Type B pancreatic cell (in vitro differentiated cells): ENCODE measurements around the gene ILDR2. TPM values are rescaled to one million over a fixed set of nuclear protein-coding genes. Genes with fewer than 3 reads are reported as not detected.

ENCODE experiments used
- DNase-seq: peaks from one replicate; pipeline ENCODE4 v3.0.0; 2021; ENCODE audit warnings: mixed read lengths; ENCODE audit not compliant: unreplicated experiment; ENCODE audit errors: extremely low spot score
- H3K27ac Mint-ChIP-seq: 2 replicates; pipeline ENCODE4 v1.8.0; 2021; ENCODE audit warnings: mild to moderate bottlenecking, mixed read lengths
- H3K27me3 Mint-ChIP-seq: 2 replicates; pipeline ENCODE4 v1.8.0; 2021; ENCODE audit warnings: mixed read lengths
- H3K36me3 Mint-ChIP-seq: 2 replicates; pipeline ENCODE4 v1.8.0; 2021; ENCODE audit warnings: mixed read lengths
- H3K4me1 Mint-ChIP-seq: one replicate; pipeline ENCODE4 v1.8.0; 2021; ENCODE audit warnings: mixed read lengths; ENCODE audit not compliant: unreplicated experiment
- H3K4me3 Mint-ChIP-seq: 2 replicates; pipeline ENCODE4 v1.8.0; 2021; ENCODE audit warnings: mild to moderate bottlenecking, mixed read lengths
- H3K9me3 Mint-ChIP-seq: 2 replicates; pipeline ENCODE4 v1.8.0; 2021; ENCODE audit warnings: mixed read lengths
- total RNA-seq: library from RNA; stranded (reverse); gene quantifications from 2 replicates; pipeline ENCODE4 v1.2.1, GENCODE V29; 2021; ENCODE audit warnings: low replicate concordance
- TF ChIP-seq, protein P1 (sequence below): fragments of 200-600 bp; sonication (generic); conservative IDR thresholded peaks from 2 replicates; pipeline ENCODE4 v1.5.0; 2021; ENCODE audit warnings: antibody characterized with exemption, mild to moderate bottlenecking

The ILDR2 gene
- total RNA-seq, 1 donor from 2014 or later, result 48.7 TPM

DNA sequence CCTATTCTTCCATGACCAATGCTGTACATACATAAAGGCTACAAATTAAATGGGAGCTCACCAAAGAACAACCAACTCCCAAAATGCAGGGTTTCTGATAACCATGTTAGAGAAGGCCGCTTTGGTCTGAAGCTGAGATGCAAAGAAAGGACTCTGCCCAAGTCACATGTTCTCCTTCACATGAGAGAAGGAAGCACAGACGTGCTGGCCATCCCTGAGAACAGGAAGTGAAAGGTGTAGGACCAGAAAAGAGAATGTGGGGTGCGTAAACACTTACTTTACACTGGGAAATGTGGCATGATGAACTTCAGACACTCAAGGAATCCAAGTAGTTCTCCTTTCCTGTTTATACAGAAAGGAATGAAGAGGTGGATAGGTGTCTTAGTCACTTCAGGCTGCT, 67.6 kb downstream of the ILDR2 start:
- Mint-ChIP-seq H3K4me1 (no peaks in the 10 kb centered on the region), H3K4me3 (no peak overlapping the region), H3K27me3 (peaks cover 30% of the 10 kb centered on the region), H3K9me3 (no peaks in the 10 kb centered on the region), H3K27ac (no peak overlapping the region), H3K36me3 (no peaks in the 10 kb centered on the region)
- no peak for DNase-seq
- TF ChIP-seq, protein P1, sequence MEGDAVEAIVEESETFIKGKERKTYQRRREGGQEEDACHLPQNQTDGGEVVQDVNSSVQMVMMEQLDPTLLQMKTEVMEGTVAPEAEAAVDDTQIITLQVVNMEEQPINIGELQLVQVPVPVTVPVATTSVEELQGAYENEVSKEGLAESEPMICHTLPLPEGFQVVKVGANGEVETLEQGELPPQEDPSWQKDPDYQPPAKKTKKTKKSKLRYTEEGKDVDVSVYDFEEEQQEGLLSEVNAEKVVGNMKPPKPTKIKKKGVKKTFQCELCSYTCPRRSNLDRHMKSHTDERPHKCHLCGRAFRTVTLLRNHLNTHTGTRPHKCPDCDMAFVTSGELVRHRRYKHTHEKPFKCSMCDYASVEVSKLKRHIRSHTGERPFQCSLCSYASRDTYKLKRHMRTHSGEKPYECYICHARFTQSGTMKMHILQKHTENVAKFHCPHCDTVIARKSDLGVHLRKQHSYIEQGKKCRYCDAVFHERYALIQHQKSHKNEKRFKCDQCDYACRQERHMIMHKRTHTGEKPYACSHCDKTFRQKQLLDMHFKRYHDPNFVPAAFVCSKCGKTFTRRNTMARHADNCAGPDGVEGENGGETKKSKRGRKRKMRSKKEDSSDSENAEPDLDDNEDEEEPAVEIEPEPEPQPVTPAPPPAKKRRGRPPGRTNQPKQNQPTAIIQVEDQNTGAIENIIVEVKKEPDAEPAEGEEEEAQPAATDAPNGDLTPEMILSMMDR, result no peak

DNA sequence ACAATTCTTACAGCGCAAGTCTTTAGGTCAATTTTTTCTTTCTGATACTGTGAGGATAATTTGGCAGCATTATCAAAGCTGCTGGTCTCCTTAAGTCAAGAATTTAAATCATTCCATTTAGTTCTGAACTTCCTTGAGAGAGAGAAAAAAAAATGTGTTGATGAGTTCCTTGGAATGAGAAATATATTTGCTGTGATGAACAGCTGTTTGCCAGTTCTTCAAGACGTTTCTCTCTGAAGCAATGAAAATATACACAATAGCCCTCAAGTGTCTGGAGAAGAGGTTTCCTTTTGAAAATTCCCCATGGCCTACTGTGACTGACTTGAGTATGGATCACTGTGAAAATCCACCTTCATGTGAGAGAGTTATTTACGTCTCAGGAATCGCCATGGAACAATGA, 68.3 kb downstream of the ILDR2 start:
- DNase-seq, result no peak
- no peak overlapping the region for H3K4me3 Mint-ChIP-seq
- H3K9me3 Mint-ChIP-seq, result no peaks in the 10 kb centered on the region
- peaks cover 29% of the 10 kb centered on the region for H3K27me3 Mint-ChIP-seq
- H3K36me3 Mint-ChIP-seq, result no peaks in the 10 kb centered on the region
- H3K27ac Mint-ChIP-seq, result no peak overlapping the region
- TF ChIP-seq, protein P1, result no peak
- no peaks in the 10 kb centered on the region for H3K4me1 Mint-ChIP-seq

- peaks cover 29% of the 10 kb centered on the region for H3K27me3 Mint-ChIP-seq
- no peak overlapping the region for H3K4me3 Mint-ChIP-seq
- H3K27ac Mint-ChIP-seq, result no peak overlapping the region
- no peaks in the 10 kb centered on the region for H3K36me3 Mint-ChIP-seq
- no peak for DNase-seq
- TF ChIP-seq, protein P1, result no peak
- no peaks in the 10 kb centered on the region for H3K9me3 Mint-ChIP-seq
- no peaks in the 10 kb centered on the region for H3K4me1 Mint-ChIP-seq
Observed at GRCh38 chr1:166906647-166907046, 68.7 kb downstream of the ILDR2 start.

- DNase-seq, result no peak
- Mint-ChIP-seq H3K36me3 (no peaks in the 10 kb centered on the region), H3K4me1 (no peaks in the 10 kb centered on the region), H3K27me3 (peaks cover 29% of the 10 kb centered on the region), H3K9me3 (no peaks in the 10 kb centered on the region), H3K4me3 (no peak overlapping the region), H3K27ac (no peak overlapping the region)
- TF ChIP-seq, protein P1, result no peak
Observed at GRCh38 chr1:166905900-166906299, 69.4 kb downstream of the ILDR2 start.

DNA sequence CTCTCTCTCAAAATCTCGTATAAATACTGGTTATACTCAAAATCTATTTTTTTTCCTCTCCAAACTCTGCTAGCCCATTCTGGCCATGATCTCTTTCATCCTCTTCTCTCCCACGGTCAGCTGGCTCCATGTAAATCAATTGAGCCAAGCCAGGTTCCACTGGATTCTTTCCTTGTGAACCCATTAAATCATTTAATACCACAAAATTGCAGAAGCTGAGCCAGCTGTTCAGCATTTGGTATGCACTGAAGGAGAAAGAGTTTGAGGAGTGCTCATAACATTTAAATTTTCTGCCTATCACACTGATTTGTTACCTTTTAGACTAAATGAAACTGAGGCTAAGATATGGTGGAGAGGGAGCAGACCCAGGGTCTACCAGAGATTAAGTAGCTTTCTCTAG, 70.2 kb downstream of the ILDR2 start:
- H3K27me3 Mint-ChIP-seq, result peaks cover 29% of the 10 kb centered on the region
- no peak overlapping the region for H3K27ac Mint-ChIP-seq
- H3K4me1 Mint-ChIP-seq, result no peaks in the 10 kb centered on the region
- no peaks in the 10 kb centered on the region for H3K36me3 Mint-ChIP-seq
- TF ChIP-seq, protein P1, result no peak
- no peak for DNase-seq
- H3K9me3 Mint-ChIP-seq, result no peaks in the 10 kb centered on the region
- H3K4me3 Mint-ChIP-seq, result no peak overlapping the region

GRCh38 chr1:166903232-166903631, 72.1 kb downstream of the ILDR2 start:
- Mint-ChIP-seq H3K36me3 (no peaks in the 10 kb centered on the region), H3K27ac (no peak overlapping the region), H3K4me3 (no peak overlapping the region), H3K4me1 (no peaks in the 10 kb centered on the region), H3K27me3 (peaks cover 19% of the 10 kb centered on the region), H3K9me3 (no peaks in the 10 kb centered on the region)
- TF ChIP-seq, protein P1, result no peak
- DNase-seq, result no peak
